Stimulated activated CD8-positive, alpha-beta memory T cell treated with anti-CD3 and anti-CD28 coated beads, Interleukin-15, amount 100 ng/mL, for 48 hours (primary cell): ENCODE measurements around the gene SAMM50.
"Not testable (repeated sequence)": the region's sequence is repeated elsewhere in the genome, so short reads cannot be mapped to it uniquely, and the experiment has no call there.

Source experiments
- DNase-seq, 2 donors: peaks; one replicate each; pipeline ENCODE4 v3.0.0-alpha.2; 2020; ENCODE audit warnings: low read depth in 2 of 2

Gene SAMM50

DNA sequence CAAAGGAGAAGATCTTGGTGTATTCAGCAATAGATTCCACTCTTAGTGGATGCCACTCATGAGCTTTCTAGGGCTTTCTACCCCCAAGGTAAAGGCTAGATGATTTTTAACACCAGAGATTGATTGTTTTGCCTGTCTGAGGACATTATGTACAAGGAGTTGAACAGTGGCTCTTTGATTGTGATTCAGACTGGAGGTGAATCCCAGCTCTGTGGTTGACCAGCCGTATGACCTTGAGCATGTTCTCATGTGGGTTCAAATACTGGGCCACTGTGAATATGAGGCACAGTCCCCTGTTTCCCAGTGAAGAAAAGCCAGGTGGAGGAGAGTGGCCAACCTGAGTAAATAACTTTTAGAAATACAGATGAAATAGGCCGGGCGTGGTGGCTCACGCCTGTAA, 44.9 kb downstream of the SAMM50 start:
- no peak for DNase-seq

DNA sequence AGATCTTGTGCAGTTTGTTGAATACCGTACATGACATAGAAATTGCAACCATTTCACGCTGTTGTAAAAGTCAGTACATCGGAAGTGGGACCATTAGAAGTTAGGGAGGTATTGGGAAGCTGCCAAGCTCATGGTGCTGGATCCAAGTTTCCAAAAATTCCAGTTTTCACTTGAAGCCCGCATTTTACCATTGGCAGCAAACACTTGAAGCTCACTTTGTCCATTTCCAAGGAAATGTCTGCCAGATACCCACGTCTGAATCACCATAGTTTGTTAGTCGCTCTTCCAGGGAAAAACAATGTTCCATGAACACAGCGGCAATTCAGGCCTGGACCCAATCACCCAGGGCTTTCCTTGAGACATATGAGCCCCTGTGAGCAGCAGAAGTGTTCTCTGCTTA, 46.3 kb downstream of the SAMM50 start:
- DNase-seq: no peak

DNA sequence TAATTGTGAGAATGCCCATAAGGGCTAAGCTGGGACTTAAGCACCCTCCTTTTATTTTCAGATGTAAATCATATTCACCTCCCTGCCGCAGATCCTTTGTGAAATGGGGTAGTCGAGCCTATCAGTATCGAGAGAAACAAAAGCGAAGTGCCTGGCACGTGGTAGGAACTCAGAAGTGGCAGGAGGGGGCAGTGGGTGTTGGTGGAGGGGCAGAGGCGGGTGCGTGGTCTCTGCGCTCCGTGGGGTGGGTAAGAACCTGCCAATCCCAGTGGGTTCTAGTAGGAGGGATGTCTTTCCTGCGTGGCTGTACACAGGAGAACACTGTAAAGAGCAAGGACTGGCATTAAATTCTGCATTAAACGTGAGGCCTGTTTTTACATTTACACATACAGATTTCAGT, 47.1 kb downstream of the SAMM50 start:
- DNase-seq: no peak

DNA sequence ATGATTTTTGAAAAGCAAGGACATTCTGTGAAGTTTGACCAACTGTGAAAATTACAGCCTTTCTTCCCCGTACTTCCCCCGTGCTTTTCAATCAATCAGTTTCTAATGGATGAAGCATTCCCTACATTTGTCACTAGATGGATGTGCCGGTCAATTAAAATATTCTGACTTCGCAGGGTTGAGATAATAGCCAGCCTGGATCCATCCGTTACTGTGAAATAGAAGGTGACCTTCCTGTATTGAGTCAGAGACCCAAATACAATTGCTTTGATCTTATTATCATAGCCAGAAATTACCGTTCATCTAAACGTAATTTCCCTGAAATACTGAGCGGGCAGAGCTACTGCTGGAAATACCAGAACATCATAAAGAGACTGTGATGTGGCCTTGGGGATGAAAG, 47.8 kb downstream of the SAMM50 start:
- DNase-seq: no peak

DNA sequence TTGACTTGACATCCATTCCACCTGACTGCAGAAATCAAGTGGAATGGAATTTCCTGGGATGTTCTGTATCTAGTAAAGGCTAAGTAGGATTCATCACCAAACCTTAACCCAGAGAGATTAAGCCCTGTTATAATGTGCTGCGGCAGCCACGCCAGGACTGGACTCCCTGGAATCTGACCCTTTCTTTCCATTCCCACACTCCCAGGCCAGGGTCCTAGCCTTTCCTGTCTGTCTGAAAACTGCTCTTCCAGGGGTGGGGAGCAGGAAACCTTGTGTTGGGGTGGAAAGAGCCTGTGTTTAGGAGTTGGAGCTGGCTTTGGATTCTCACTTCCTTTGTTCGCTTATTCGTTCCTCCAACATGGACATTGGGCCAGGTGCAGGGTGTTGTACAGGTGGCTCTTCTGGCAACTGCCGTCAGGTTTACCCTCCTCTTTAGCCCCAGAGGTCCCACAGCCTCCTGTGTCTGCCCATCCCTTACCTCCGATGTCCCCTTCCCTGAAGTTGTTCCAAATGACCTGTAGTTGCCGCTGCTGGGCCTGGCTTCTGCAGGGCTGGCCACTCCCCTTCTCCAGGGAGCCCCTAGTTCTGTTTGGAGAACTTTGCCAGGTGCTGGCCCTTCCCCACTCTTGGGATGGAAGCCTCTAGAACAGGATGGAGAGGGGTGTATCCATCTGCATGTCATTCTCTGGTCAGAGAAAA, 48.3 kb downstream of the SAMM50 start:
- DNase-seq: no peak

DNA sequence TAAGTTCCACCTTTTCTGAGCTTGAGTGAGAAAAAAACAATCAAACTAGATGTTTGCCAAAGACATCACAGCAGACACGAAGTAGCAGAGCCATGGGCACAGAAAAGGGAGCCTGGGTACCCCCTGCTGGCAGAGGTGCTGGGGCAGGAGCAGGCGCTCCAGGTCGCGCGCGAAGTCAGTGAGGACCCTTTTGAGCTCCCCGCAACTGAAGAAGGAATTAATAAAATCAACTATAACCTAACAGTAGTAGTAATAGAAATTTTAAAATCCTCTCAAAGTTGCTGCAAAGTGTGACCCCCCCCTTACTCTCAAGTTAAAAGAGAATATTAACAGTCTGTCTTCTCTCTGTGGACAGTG, 48.8 kb downstream of the SAMM50 start:
- no peak for DNase-seq

DNA sequence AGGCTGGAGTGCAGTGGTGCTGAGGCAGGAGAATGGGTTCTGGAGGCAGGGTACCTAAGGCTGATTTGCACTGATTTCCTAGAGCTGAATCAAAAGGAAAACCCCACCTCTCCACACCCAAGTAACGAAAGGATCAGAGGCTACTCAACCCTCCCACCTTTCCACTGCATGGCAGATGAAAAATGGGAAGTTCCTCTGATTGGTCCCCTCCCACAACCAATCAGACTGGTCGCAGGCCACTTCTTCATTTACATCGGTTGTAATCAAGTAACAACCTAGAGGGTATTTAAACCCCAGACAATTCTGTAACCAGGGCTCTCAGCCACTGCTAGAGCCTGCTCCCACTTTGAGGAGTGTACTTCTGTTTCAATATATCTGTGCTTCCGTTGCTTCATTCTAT, 50.3 kb downstream of the SAMM50 start:
- DNase-seq: no peak

DNA sequence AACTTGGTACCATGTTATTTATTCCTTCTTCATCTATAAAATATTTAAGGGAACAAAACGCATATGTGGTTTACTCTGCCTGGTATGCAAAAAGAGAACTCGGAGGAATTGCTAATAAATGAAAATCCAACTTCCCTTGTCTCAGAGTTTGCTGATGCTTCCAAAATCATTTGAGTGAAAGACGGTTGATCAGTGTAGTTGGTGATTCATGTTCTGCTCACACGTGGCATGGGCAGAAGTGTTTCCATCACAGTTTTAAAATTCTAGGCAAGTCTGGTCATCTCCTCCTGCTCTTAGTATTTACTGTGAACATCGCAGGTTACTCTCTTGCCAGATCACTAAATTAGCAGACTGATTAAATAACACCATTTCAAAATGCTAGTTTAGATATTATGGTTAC, 56.9 kb downstream of the SAMM50 start:
- DNase-seq: no peak

DNA sequence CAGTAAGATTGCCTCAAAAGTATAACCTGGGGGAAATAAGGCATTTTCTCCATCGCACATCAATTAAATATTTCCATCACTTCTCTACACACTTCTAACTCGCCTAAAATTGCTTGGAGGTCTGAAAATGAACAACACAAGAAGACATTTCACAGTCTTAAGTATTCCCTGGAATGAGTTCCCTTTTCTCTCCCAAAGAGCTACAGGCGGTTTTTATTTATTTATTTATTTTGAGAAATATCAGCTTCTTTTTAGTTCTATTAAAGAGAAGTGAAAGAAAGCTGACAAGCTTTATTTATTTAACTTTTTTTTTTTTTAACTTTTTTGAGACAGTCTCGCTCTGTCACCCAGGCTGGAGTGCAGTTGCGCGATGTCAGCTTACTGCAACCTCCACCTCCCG, 57.3 kb downstream of the SAMM50 start:
- no peak for DNase-seq

DNA sequence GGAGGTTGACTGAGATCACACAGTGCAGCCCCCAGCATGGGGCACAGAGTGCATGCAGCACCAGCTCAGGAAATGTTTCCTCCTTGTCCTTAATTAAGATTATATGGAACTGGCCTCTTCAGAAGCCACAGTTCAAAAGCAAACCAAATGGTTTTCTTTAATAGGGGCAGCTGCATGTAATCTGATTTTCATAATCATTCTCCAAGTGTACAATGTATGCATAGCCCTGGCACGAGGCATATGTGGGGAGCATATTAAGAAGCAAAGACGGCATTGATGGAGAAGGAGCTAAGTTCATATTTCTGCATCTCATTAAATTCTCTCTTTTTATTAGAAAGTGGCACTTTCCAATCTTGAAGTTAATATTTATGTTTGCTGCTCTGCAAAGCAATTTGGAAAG, 59.0 kb downstream of the SAMM50 start:
- no peak for DNase-seq

DNA sequence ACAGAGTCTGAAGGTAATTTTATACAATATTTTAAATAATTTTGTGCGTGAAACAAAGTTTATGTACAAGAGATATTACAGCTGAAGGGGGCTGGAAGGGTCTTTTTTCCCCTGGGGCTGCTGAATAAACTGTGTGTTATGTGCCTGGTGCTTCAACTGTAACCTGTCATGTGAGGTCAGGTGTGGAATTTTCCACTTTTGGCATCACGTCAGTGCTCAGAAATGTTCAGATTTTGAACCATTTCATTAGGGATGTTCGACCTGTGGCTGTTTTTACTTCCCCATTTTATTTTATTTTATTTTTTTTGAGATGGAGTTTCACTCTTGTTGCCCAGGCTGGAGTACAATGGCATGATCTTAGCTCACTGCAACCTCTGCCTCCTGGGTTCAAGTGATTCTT, 61.3 kb downstream of the SAMM50 start:
- DNase-seq: not testable (repeated sequence)

DNA sequence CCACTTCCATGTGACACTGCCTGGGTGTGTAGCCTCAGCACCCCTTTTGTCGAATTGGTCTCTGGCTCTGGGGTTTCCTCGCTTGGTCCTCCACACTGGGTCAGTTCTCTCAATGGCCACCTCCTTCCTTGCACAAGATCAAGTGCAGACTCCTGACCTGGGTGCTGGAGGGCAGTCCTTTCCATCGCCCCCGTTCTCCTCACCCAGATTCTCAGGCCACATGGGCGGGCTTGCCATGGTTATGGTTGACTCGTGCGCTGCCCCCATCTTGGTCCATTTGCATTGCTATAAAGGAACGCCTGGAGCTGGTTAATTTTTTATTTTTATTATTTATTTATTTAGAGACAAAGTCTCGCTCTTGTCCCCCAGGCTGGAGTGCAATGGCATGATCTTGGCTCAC, 63.4 kb downstream of the SAMM50 start:
- no peak for DNase-seq

DNA sequence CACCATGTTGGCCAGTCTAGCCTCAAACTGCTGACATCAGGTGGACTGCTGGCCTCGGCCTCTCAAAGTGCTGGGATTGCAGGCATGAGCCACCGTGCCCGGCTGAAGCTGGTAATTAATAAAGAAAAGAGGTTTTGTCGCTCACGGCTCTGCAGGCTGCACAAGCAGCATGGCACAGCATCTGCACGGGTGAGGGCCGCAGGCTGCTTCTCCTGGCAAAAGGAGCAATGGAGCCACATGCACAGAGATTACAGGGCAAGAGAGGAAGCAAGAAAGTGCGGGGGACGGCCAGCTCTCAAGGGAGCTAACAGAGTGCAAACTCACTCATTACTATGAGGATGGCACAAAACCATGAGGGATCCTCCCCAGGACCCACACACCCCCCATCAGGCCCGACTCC, 64.2 kb downstream of the SAMM50 start:
- DNase-seq: no peak

DNA sequence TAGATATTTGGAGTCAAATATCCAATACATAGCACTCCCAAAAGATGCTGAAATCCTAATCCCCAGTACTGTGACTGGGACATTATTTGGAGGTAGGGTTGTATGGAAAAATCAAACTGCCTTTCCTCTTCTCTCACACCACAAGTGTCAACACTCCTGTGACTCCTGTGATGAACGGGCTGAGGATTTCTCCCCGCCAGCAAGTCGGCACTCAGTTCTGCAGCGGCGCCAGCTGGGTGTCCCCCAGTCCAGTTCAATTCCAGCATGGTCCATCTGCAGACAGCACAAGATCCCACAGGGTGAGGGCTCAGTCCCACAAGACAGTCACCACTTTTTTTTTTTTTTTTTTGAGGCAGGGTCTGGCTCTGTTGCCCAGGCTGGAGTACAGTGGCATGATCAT, 64.6 kb downstream of the SAMM50 start:
- DNase-seq: no peak

DNA sequence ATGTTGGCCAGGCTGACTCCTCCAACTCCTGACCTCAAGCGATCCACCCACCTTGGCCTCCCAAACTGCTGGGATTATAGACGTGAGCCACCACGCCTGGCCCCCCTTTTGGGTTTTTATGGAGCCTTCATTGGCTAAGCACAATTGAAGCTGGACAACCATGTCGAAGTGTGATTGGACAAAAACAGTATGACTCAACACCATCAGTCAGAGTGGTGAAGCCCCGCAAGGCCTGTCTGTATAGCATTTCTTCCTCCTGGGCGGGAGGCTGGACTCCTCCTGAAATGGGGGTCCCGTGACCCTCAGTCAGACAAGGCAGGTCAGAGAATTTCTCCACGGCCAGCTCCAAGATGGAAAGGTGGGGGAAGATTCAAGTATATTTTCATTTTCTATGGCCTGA, 65.7 kb downstream of the SAMM50 start:
- no peak for DNase-seq

DNA sequence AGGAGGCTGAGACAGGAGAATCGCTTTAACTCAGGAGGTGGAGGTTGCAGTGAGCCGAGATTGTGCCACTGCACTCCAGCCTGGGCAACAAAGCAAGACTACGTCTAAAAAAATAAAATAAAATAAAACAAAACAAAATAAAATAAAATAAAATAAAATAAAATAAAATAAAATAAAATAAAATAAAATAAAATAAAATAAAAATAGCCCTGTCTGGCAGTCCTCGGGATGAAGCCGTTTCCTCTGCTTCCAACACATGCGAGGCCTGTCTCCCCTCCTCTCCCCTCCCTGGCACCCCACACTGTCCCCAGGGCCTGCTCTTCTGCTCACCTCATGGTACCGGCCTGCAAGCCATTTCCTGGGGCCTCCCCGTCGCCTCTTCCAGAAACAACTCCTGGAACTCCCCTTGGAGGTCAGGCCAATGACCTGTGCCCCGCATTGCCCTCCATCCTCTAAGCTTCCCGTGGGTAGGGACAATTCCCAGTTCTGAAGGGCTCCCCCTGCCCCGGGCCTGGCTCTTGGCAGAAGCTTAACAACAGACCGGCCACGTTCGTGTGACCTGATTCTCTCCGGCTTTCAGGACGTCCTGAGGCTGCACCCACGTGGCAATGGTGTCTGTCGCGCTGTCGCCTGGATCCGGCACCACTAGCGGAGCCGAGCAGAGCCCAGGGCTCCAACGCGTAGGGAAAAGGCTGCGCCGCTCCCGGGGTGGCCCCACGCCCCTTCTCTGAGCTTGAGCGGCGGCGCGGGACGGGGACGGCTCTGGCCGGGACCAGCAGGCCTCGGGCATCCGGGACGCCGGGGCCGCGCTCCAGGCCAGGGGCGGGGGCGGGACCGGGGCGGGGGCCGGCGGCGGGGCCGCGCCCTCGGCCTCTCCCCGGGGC, 68.4 kb downstream of the SAMM50 start:
- peak in 1 of 2 donors; percentile 25 for DNase-seq

DNA sequence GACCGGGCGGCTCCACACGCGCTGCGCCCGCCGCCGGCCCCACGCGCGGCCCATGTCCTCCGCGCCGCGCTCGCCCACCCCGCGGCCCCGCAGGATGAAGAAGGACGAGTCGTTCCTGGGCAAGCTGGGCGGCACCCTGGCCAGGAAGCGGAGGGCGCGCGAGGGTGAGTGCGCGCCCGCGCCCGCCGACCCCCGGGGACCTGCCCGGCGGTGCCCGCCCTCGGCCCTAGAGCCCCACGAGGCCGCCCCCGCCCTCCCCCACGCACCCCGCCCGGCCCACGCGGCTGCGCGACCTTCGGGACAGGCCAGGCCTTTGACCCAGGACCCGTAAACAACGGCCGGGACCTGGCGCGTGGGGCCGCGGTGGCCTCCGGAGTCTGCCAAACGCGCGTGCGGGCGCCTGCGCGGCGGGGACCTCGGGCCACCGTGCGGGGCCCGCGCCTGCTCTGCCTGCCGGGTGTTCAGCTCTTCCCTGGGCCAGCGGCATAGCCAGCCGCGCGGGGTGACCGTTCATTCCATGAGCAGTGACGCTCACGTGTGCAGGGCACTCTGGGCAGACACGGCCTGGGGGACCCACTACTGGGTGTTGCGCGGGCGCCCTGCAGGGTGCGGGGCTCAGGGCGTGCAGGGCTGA, 69.2 kb downstream of the SAMM50 start, which contains the start of gene PARVB:
Gene PARVB (plus strand): TSS at position 15 of the 634 bp plus-strand sequence. CDS start 38 bp downstream, at position 53.
- peak in 1 of 2 donors; percentile 8 for DNase-seq

DNA sequence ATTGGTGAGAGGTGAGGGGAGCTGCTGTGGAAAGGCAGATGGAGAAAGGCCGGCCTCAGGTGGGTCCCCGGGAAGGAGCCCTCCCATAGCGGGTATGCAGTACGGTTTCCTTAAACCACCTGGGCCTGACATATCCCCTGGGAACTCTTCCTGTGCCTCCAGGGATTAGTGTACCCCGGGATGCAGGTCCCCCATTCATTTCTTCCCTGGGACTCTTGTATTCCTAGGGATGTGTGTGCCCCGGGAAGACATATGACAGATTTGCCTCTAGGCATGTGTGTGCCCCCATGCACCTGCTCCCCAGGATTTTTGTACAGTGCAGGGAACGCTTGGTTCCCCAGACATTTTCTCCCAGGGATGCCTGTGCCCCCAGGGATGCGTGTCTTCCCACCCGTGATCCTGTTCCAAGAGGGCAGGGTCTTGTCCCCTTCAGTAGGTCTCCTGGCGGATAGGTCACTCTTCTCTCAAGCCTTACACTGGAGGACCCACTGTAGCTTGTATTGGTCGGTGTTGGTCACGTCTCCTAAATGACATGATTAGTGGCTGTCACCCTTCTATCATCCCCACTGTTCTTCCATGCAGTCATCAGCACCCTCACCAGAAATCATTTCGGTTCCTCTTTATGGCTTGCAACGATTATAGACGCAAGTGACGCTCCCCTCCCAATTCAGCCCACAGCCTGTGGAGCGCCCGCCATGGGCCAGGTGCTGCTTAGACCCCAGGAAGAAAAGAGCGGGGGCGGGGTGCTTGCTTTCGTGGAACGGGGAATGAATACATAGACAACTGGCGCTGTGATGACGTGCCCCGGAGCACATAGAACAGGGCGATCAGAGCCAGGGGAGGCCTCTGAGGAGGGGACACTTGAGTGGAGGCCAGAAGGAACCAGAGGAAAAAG, 70.2 kb downstream of the SAMM50 start:
- DNase-seq: no peak

DNA sequence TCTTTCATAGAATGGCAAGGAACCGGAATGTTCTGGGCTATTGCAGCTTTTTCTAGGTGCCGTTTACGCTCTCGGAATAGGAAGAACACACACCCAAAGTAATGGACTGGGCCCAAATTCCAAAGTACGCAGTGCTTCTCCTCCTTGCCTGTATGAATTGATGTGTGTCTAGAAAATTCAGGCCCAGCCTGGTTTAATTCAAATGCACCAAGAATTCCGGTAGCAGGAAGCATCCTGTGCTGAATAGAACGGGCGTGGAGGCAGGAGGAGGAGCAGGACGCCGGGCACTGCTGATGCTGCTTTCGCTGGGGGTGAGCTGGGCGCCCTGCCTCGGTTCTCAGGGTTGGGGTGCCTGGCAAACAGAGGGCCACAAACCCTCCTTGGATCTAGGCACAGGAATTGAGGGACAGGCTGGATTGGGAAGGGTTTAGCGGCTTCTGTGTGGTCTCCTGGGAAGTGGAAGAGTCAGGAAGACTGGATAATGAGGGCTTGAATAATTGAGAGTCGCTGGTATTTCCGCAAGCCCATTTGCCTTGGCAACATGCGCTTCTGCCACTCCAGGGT, 70.9 kb downstream of the SAMM50 start:
- no peak for DNase-seq

DNA sequence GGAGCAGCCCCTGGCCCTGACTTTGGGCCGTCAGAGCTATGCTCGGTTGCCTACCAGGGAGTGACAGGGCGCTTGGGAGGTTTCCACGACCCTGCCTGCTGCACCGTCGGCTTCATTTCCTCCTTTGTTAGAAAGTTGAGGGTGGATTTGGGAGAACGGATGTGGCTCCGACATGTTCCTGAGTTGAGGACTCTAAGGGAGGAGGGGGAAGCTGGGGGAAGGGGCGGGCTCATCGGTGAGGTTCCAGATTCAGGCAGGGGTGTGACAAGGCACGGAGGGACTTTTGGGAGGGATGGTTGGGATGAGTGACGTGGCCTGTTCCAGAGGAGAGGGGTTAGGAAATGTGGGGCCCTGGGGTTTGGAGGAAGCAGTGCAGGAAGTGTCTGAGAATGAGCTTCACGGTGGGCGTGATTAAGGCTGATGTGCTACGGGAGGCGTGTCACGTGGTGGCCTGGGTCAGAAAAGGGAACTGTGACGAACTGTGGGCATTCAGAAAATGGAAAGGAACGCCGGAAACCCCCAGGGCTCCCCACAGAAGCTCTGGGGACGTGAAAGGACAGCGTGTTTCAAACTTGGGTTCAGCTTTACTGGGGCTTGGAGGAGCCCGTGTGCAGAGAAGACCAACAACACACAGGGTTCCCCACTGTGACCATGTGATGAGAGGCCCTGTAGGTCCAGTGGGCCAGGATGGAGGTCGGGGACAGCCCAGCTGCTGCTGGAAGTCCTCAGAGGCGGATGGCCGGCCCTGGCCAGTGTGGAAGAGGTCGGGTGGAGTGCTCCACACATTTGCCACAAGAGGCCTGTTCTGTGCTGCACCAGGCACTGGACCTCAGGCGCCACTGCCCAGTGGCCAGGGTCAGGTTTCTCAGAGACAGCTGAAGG, 71.6 kb downstream of the SAMM50 start:
- DNase-seq: peak; percentile 63 to 71
